Muscle of back (tissue), 11 donors: ENCODE data around the gene SPSB3. TPM values are rescaled to one million over a fixed set of nuclear protein-coding genes. Genes with fewer than 3 reads are reported as not detected.
"Not testable (repeated sequence)": the region's sequence is repeated elsewhere in the genome, so short reads cannot be mapped to it uniquely, and the experiment has no call there.

Experiments used
- DNase-seq, 3 donors: peaks; one replicate each; pipeline versions ENCODE4 v3.0.0 to v3.0.0-alpha.2; 2013
- polyA plus RNA-seq, 10 donors: library from polyadenylated mRNA; unstranded; fragments of 120-200 nt; gene quantifications; one replicate each; pipeline ENCODE4 v1.2.1, GENCODE V29; 2013; ENCODE audit not compliant: insufficient read length in 10 of 10

The SPSB3 gene
- polyA plus RNA-seq, 10 donors = 15.3 to 24.8 (median 22.5) TPM

DNA sequence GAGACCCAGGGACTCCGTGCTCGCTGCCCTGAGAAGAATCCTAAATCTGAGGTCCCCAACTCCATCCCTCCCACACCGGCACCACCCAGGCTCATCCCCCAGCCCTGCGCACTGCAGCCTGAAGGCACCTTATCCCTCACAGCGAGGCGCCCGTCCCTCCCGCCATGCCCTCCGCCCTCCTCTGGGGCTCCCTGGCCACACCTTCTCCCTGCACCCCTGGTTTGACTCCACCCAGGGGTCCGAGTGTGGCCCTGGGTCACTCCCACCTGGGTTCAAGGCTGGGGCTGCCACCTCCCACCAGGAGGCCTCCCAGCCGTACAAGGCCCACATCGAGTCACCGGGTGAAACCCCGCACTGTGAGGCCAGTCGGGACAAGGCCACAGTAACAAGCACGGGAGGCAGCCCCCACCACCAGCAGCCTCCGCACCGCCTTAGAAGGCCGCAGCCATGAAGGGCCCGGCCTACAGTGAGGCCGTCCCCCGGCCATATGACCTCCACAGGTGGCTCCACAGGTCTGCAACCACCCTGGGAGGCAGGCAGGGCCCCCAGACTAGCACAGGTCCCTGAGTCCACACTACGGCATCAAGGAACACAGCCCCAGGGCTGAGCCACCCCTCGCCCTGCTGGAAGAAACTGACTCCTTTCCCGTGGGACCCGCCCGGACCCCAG is 36.0 kb upstream of the SPSB3 start:
- no peak for DNase-seq

DNA sequence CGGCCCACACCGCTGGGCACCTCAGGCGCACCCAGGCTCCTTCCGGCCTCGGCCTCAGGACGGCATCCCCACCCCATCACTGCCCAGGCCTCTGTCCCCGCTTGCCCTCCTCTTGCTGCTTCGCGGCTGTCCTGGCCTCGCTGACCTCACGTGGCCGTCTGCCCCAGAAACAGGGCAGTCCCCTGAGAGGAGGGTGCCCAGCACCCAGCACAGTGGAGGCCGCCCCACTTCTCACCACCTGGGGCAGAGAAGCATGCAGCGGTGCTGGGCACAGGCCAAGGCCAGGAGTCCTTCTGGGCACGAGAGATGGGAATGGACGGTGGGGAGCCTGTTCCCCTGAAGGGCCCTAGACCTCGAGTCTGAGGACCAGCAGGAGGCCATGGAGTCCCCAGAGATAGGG is 35.3 kb upstream of the SPSB3 start:
- no peak for DNase-seq

DNA sequence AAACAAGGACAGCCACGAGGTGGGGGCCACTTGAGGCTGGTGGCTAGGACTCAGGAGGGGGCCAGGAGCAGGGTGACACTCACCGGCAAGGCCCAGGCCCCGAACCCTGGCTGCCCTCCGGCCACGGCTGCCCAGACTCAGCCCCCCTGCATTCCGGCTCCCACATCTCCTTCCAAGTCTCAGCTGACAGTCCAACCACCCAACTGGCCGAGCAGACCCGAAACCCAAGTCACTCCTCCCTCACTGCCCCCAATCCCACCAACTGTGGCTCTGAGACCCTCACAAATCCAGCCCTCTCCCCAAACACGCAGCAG is 34.9 kb upstream of the SPSB3 start:
- DNase-seq = no peak

DNA sequence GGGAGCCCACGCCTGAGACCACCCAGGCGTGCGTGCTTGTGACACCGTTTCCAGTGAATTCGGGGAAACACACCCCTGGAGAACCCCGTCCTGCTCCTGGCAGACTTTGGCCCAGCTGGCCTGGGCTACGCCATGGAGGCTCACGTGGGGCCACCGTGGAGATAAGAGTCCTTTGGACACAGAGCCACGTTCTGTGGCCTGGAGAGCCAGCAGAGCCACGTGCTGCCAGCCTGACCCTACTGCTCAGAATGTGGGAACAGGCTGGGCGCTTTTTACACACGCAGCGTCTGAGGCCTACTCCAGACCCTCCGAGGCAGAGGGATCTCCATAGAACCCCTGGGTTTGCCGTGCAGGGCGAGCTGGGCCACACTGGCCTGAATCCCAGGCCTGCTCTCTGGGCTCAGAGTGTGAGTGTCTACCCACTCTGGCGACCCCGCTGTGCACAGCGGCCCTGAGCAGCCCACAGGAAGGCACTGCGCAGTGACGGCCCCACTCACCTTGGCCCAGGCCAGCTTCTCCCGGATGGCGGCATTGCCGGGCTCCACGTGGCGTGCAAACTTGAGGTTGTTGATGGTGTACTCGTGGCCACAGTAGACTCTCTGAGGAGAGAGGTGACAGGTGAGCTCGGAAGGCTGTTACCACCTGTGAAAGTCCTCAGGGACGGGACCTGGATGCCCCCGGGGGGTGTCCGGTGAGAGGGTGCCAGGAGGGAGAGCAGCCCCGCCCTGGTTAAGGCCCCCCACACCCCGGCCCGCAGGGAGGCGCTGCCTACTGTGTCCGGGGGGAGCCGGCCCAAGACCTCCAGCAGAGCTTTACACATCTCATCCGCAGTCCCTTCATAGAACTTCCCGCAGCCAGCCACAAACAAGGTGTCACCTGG is 34.3 kb upstream of the SPSB3 start:
- no peak for DNase-seq

DNA sequence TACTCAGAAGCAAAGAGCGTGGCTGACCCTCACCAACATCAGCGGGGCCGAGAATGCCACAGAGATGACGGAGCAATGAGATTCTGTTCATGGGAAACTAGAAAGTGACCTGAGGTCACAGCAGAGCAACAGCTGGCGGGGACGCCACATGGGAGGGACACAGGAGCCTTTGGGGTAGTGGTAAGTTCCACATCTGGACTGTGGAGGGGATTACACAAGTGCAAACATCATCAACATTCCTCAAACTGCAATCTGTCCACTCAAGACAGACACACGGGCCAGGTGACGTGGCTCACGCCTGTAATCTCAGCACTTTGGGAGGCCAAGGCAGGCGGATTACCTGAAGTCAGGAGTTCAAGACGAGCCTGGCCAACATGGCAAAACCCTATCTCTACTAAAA is 33.1 kb upstream of the SPSB3 start:
- DNase-seq = no peak

- peak; percentile 12 to 46 (median 26) for DNase-seq
Measured at GRCh38 chr16:1812732-1813163, 30.4 kb upstream of the SPSB3 start.

DNA sequence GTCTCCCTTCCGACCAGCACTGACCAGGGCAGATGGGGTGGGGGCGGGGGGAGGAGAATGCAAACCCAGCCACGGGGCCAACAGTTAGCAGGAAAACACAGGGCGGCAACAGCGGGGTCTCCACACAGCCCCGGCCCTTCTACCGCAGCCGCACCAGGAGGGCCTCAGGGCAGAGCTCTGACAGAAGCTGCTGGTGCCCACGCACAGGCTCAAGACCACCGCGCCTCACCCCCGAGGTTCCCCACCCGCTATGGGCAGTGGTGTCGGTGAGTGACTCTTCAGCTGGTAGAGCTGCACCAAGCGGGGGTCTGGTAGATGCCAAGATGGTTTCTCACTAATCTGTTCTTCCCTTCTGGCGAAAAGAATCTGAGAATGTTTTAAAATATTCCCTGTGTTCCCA is 28.2 kb upstream of the SPSB3 start:
- DNase-seq = no peak

GRCh38 chr16:1810106-1810505 is 27.7 kb upstream of the SPSB3 start:
- DNase-seq = no peak

DNA sequence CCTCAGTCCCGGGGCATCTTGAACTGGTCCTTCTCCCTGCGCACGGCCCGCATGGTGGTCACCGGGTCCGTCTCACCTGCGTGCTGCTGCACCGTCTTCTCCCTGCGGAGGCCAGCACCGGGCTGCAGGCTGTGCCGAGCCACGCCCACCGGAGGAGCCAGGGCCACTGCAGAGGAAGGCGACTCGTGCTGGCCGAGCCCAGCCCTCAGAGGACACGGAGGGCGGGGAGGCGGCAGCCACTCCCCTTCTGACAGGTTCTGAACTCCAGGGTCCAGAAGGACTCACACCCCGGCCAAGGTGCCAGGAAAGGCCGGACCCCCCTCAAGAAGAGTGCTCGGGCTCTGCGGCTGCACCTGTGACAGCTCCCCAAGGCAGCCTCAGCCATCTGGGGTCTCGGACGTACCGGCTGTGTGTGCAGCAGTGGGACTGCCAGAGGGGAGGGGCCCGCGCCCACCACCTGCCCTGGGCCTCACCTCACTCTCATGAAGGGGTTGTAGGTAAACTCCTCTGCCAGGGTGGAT is 27.0 kb upstream of the SPSB3 start:
- DNase-seq = no peak

DNA sequence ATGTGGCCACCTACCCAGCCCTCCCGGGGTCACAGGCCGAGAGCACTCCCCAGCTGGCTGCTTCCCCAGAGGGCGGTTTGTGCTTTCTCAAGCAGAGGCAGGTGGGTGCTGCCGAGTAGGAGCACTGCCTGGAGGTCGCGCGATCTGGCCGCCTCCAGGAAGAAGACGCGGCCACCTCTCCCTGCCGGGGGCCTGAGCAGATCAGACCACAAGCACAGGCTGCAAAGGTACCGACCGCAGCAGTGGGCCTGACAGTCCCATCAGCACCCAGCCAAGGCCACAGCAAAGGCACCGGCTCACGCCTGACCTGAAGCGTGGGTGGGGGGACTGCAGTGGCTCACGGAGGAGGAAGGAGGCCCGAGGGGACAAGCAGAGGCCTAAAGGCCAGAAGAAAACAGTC is 26.3 kb upstream of the SPSB3 start:
- DNase-seq = no peak

DNA sequence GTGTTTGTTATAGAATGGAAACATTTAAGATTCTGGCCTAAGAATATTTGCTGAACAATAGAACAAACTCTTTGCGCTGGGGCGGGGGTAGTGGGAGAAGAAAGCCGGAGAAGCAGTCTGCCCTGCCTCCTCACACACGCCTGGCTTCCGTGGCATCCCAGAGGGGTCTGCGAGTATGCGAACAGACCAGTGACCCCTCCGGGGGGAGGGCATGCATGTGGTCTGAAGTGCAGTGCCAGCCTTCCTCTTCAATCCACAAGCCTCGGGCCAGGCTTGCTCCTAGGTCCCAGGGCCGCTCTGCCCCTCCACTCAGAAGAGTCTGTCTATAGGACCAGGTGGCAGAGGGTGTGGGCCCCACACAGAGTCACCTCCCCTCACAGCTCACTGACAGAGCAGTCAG is 25.3 kb upstream of the SPSB3 start:
- DNase-seq = no peak

GRCh38 chr16:1800701-1801100 is 18.3 kb upstream of the SPSB3 start:
- DNase-seq = no peak

- not testable (repeated sequence) for DNase-seq
Measured at GRCh38 chr16:1799263-1799662, 16.9 kb upstream of the SPSB3 start.

DNA sequence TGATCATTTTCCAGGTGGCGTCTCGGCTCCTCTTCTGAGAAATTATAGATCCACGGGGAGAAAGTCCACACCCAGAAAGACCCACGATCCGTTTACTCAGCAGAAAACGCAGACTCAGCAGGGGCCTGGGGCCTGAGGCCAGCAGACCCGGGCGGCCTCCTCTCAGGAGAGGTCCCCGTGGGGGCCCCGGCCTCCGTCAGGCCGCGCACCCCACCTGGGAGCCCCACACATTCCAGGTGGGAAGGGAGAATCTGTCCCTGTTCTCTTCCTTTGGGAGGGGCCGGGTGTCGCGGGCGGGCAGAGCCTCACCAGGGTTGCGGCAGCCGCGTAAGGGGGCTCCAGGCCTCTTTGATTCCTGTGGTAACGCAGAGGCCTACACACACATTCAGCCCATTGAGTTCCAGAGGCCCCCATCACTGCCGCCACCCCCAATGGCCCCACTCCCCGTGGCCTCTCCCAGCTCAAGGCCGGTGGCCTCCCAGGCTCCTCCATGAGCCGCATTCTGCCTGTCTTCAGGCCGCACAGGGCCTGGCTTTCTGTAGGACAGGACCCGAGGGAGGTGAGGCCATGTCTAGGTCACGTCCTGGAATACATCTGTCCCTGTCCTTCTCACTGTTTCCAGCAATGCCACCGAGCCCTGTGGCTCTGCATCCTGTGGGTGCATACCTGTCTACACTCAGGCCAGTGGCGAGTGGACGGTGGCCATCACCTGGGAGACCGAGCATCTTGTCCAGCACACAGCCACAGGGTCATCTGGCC is 12.7 kb upstream of the SPSB3 start:
- DNase-seq = peak in 1 of 3 donors; percentile 2

DNA sequence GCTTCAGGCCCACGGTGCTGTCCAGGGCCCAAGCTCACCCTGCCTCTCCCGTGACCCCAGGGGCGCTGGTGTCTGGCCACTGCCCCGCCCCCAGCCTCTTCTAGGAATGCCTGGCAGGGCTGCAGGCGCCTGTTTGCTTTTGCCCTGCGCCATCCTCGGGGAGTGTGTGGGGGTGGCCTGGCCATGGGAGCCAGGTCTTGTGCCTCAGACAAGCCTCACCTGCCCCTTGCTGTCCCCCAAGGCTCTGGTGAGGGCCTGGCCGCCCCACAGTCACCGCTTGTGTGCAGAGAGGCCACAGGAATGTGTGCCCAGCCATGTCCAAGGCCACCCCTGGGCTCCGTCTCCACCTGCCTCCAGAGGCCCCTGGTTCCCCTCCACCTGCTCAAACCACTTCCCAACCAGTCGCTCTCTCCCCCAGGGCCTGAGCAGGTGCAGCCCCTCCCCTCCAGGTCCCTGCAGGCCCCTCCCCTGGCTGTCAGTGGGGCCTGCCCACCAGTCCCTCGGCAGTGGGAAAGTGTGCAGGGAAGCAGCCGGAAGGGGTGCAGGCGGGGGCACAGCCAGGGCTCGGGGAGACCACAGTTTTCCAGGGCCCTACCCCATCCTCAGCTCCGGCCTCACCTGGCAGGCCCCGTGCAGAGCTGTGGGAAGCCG is 12.0 kb upstream of the SPSB3 start:
- peak in 1 of 3 donors; percentile 1 for DNase-seq

GRCh38 chr16:1793578-1794220 is 11.3 kb upstream of the SPSB3 start, which contains the start of gene IGFALS:
IGFALS (minus strand) TSS chr16:1793705; CDS start chr16:1793652, 53 bp downstream.
- DNase-seq = peak in 1 of 3 donors; percentile 1

DNA sequence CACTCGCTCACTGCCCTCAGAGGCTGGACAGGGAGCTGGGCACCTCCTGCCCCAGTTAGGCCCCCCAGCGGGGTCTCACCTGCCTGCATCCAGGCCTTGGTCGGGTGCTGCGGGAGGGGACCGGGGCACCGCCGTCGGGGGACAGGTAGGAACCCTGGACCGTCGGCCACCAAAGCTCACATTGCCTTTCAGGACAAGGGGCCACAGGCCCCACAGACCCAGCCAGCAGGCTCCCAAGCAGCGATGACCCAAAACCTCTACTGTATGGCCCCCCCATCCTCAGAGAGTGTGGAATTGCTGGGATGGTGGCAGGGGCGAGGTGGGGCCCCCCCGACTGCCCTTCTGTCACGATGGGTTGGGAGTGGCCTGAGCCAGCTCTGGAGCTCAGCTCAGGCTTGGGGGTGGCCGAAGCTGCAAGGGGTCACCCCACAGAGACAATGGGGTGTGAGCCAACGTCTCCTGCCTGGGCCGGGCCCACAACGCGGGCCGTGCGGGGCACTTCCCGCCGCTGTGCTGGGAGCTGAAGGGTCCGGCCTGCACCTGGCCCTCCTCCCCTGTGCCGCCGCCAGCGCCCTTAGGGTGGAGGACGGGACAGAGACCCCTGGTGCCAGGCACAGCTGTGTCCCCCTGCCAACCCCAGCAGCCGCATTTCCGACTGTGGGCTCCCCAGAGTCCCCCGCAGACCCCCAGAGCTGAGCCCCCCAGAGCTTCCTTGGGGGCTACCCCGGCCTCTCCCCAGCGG is 10.6 kb upstream of the SPSB3 start:
- peak in 1 of 3 donors; percentile 1 for DNase-seq

- peak in 1 of 3 donors; percentile 2 for DNase-seq
Measured at GRCh38 chr16:1791943-1792812, 9.8 kb upstream of the SPSB3 start.

GRCh38 chr16:1791256-1791942 is 9.0 kb upstream of the SPSB3 start:
- no peak for DNase-seq
